Loucy (cell line): ENCODE results near the gene PTPRO.

Experiments
- H2AFZ ChIP-seq: fragments of 200-600 bp; sonication (generic); 2 replicates; pipeline ENCODE4 v1.6.0; 2016; ENCODE audit warnings: antibody characterized with exemption, mild to moderate bottlenecking, low read length, moderate library complexity
- H3F3A ChIP-seq: fragments of 200-600 bp; 2 replicates; pipeline ENCODE4 v1.6.0; 2016; ENCODE audit warnings: antibody characterized with exemption, low read depth, mild to moderate bottlenecking
- H3K27me3 ChIP-seq: fragments of 200-600 bp; sonication (generic); 2 replicates; pipeline ENCODE4 v1.6.1; 2014; ENCODE audit warnings: low read length, mild to moderate bottlenecking; ENCODE audit not compliant: insufficient read depth, poor library complexity, severe bottlenecking
- H3K36me3 ChIP-seq: fragments of 200-600 bp; sonication (generic); 2 replicates; pipeline ENCODE4 v1.6.1; 2016; ENCODE audit warnings: low read length; ENCODE audit not compliant: insufficient read depth
- H3K4me1 ChIP-seq: fragments of 200-600 bp; sonication (generic); 2 replicates; pipeline ENCODE4 v1.5.1; 2014; ENCODE audit warnings: low read length, mild to moderate bottlenecking; ENCODE audit not compliant: insufficient read depth, poor library complexity, severe bottlenecking
- H3K4me2 ChIP-seq: fragments of 200-600 bp; sonication (generic); 2 replicates; pipeline ENCODE4 v1.6.0; 2014; ENCODE audit warnings: antibody characterized with exemption, low read length, low read depth, mild to moderate bottlenecking; ENCODE audit not compliant: poor library complexity, severe bottlenecking
- H3K4me3 ChIP-seq: fragments of 200-600 bp; sonication (generic); 2 replicates; pipeline ENCODE4 v1.5.1; 2014; ENCODE audit warnings: low read length, mild to moderate bottlenecking, mixed read lengths; ENCODE audit not compliant: poor library complexity, severe bottlenecking
- H3K79me2 ChIP-seq: fragments of 200-600 bp; sonication (generic); 2 replicates; pipeline ENCODE4 v1.6.1; 2014; ENCODE audit warnings: low read length; ENCODE audit not compliant: insufficient read depth
- H3K9ac ChIP-seq: fragments of 200-600 bp; sonication (generic); 2 replicates; pipeline ENCODE4 v1.6.0; 2014; ENCODE audit warnings: mild to moderate bottlenecking, low read depth, low read length, moderate library complexity; ENCODE audit not compliant: poor library complexity, severe bottlenecking
- H3K9me2 ChIP-seq: fragments of 200-600 bp; sonication (generic); replicated peaks from 2 replicates; pipeline ENCODE4 v1.6.1; 2016; ENCODE audit warnings: low read depth, low read length, mixed read lengths
- H3K9me3 ChIP-seq: fragments of 200-600 bp; sonication (generic); 2 replicates; pipeline ENCODE4 v1.6.1; 2014; ENCODE audit warnings: mild to moderate bottlenecking, antibody characterized with exemption, low read length, low read depth; ENCODE audit not compliant: insufficient read depth
- H4K20me1 ChIP-seq: fragments of 200-600 bp; sonication (generic); 2 replicates; pipeline ENCODE4 v1.6.0; 2014; ENCODE audit warnings: antibody characterized with exemption, low read length, mild to moderate bottlenecking; ENCODE audit not compliant: insufficient read depth, poor library complexity, severe bottlenecking
- CTCF ChIP-seq: fragments of 200-600 bp; sonication (generic); conservative IDR thresholded peaks from 2 replicates; pipeline ENCODE4 v1.5.1; 2014; ENCODE audit warnings: mild to moderate bottlenecking, antibody characterized with exemption, low read length
- EZH2phosphoT487 ChIP-seq: fragments of 200-600 bp; IDR thresholded peaks from 2 replicates; pipeline ENCODE4 v1.6.1; 2018; ENCODE audit warnings: antibody characterized with exemption, mild to moderate bottlenecking, moderate library complexity, borderline replicate concordance

PTPRO gene

GRCh38 chr12:15547691-15548090, 225.4 kb downstream of the PTPRO start:
- Histone ChIP-seq H2AFZ (no peak overlapping the region), H3K27me3 (no peaks in the 10 kb centered on the region), H3K4me3 (no peak overlapping the region), H3K9me3 (no peaks in the 10 kb centered on the region), H3K9ac (no peak overlapping the region), H3K4me2 (no peak overlapping the region), H3K9me2 (no peaks in the 10 kb centered on the region), H4K20me1 (no peaks in the 10 kb centered on the region), H3K4me1 (no peaks in the 10 kb centered on the region), H3K36me3 (no peaks in the 10 kb centered on the region), H3K79me2 (no peaks in the 10 kb centered on the region), H3F3A (no peaks in the 10 kb centered on the region)
- TF ChIP-seq EZH2phosphoT487 (no peak), CTCF (no peak)

GRCh38 chr12:15550793-15551192, 228.5 kb downstream of the PTPRO start:
- Histone ChIP-seq H3K4me3 (no peak overlapping the region), H3K36me3 (no peaks in the 10 kb centered on the region), H3K9me2 (no peaks in the 10 kb centered on the region), H3K9ac (no peak overlapping the region), H2AFZ (no peak overlapping the region), H3K79me2 (no peaks in the 10 kb centered on the region), H3K4me2 (no peak overlapping the region), H3F3A (no peaks in the 10 kb centered on the region), H3K27me3 (no peaks in the 10 kb centered on the region), H4K20me1 (no peaks in the 10 kb centered on the region), H3K4me1 (no peaks in the 10 kb centered on the region), H3K9me3 (no peaks in the 10 kb centered on the region)
- TF ChIP-seq CTCF (no peak), EZH2phosphoT487 (no peak)

- Histone ChIP-seq H3K27me3 (no peaks in the 10 kb centered on the region), H3K9me3 (no peaks in the 10 kb centered on the region), H3K36me3 (no peaks in the 10 kb centered on the region), H3K79me2 (no peaks in the 10 kb centered on the region), H3K9ac (no peak overlapping the region), H3K4me3 (no peak overlapping the region), H3K4me2 (no peak overlapping the region), H4K20me1 (no peaks in the 10 kb centered on the region), H3K9me2 (no peaks in the 10 kb centered on the region), H3F3A (no peaks in the 10 kb centered on the region), H2AFZ (no peak overlapping the region), H3K4me1 (no peaks in the 10 kb centered on the region)
- no peak for TF ChIP-seq EZH2phosphoT487
Measured at GRCh38 chr12:15555446-15555845, 233.1 kb downstream of the PTPRO start.

- Histone ChIP-seq H3K9me2 (no peaks in the 10 kb centered on the region), H3K4me1 (no peaks in the 10 kb centered on the region), H3F3A (no peaks in the 10 kb centered on the region), H3K36me3 (no peaks in the 10 kb centered on the region), H3K9me3 (no peaks in the 10 kb centered on the region), H3K27me3 (no peaks in the 10 kb centered on the region), H2AFZ (no peak overlapping the region), H4K20me1 (no peaks in the 10 kb centered on the region), H3K9ac (no peak overlapping the region), H3K4me2 (no peak overlapping the region), H3K79me2 (no peaks in the 10 kb centered on the region), H3K4me3 (no peak overlapping the region)
- TF ChIP-seq CTCF (no peak), EZH2phosphoT487 (no peak)
Measured at GRCh38 chr12:15556411-15557102, 234.2 kb downstream of the PTPRO start.
